Sigmoid colon (tissue), 7 donors: ENCODE data around the gene MAK. TPM values are rescaled to one million over a fixed set of nuclear protein-coding genes. Genes with fewer than 3 reads are reported as not detected.

Experiments
- DNase-seq: peaks from one replicate; pipeline ENCODE4 v3.0.0-alpha.2; 2019
- H3K27ac ChIP-seq, 4 donors: fragments of 200-600 bp; sonication (generic); one replicate each; pipeline ENCODE4 v1.5.1; 2016 to 2019; ENCODE audit warnings: mild to moderate bottlenecking in 1 of 4
- H3K27me3 ChIP-seq, 3 donors: fragments of 200-600 bp; sonication (generic); one replicate each; pipeline ENCODE4 v1.5.1; 2019; ENCODE audit warnings: mild to moderate bottlenecking in 1 of 3
- H3K36me3 ChIP-seq, 4 donors: fragments of 200-600 bp; sonication (generic); one replicate each; pipeline ENCODE4 v1.5.1; 2016 to 2019
- H3K4me1 ChIP-seq, 4 donors: fragments of 200-600 bp; sonication (generic); one replicate each; pipeline ENCODE4 v1.5.1; 2017 to 2019
- H3K4me3 ChIP-seq, 4 donors: fragments of 200-600 bp; sonication (generic); one replicate each; pipeline ENCODE4 v1.5.1; 2017 to 2019; ENCODE audit warnings: mild to moderate bottlenecking in 2 of 4, moderate library complexity in 1 of 4
- H3K9me3 ChIP-seq, 4 donors: fragments of 200-600 bp in 3 of 4; sonication (generic) in 3 of 4; one replicate each; pipeline versions ENCODE4 v1.5.1 to v1.6.1; 2013 to 2019
- EP300 ChIP-seq, 4 donors: sonication (generic); formaldehyde crosslinking; IDR thresholded peaks; one replicate each; pipeline ENCODE4 v1.6.1; 2017; ENCODE audit warnings: antibody characterized with exemption in 4 of 4
- POLR2A ChIP-seq, 2 donors: fragments of 450-650 bp; IDR thresholded peaks; one replicate each; pipeline ENCODE4 v1.6.1; 2016; ENCODE audit warnings: antibody characterized with exemption in 2 of 2, mild to moderate bottlenecking in 2 of 2, moderate library complexity in 2 of 2
- POLR2AphosphoS5 ChIP-seq, 4 donors: sonication (generic); formaldehyde crosslinking; IDR thresholded peaks; one replicate each; pipeline ENCODE4 v1.6.1; 2017; ENCODE audit warnings: antibody characterized with exemption in 4 of 4
- WGBS, 2 donors: extraction: QIAGEN DNeasy Blood & Tissue Kit; methylation state at CpG; one replicate each; pipeline ENCODE4 v1.1.7; 2013; 5-methylcytosine and 5-hydroxymethylcytosine counted together
- intact Hi-C: fragments of 100-400 bp; cut with DNase I; formaldehyde crosslinking; loops from one replicate; pipeline ENCODE4 v1.15.1; 2023
- polyA plus RNA-seq, 3 donors: library from polyadenylated mRNA; stranded (reverse); fragments of 200-250 nt; gene quantifications; one replicate each; pipeline ENCODE4 v1.2.3, GENCODE V29; 2013
- total RNA-seq, 4 donors: library from RNA; depleted of rRNA; stranded (reverse); fragments of >200 nt; gene quantifications; one replicate each; pipeline ENCODE4 v1.1.0, GENCODE V29; 2016
- TF ChIP-seq, protein P1 (sequence below), 4 experiments: fragments of 450-650 bp in 3 of 4; fragments of 200-600 bp in 1 of 4; IDR thresholded peaks; one replicate each; pipeline ENCODE4 v1.5.1; 2016 to 2019; ENCODE audit warnings: antibody characterized with exemption in 4 of 4, mild to moderate bottlenecking in 3 of 4, moderate library complexity in 2 of 4
- donor health status: healthy with polysubstance abuse.
- donor health status: Bipolar disorder and iron deficiency.
- donor health status: healthy.

MAK gene
- total and polyA plus RNA-seq, 7 donors = 0.03 to 0.36 TPM; not detected in 5

DNA sequence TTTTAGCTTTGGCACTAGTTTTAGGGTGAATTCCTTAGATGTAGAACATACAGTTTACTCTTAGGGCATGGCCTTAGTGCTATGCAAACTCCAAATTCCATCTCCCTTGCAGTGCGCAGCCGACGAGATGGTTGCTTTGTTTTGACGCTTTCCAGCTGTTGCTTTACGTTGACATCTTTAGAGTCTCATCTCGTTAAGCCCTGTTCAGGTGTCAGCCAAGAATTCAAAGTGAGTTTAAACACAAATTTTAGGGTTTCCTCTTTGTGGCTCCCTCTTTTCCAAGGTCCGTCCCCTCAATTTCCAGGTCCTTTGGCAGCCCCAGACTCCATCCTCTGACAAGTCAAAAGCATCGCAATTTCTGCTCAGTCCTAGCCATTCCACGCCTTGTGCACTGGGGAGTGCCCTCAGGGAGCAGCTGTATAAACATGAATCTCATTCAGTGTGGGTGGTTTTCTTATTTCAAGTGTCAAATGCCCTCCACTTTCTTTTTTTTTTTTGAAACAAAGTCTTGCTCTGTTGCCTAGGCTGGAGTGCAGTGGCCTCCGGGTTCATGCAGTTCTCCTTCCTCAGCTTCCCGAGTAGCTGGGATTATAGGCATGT, 14.1 kb upstream of the MAK start:
- H3K36me3 ChIP-seq = no peaks in the 10 kb centered on the region
- intact Hi-C loops = no loop called here
- H3K4me1 ChIP-seq = no peaks in the 10 kb centered on the region
- H3K27ac ChIP-seq = no peak overlapping the region
- DNase-seq = no peak
- H3K4me3 ChIP-seq = no peak overlapping the region
- TF ChIP-seq EP300 (IDR thresholded peaks at IDR 0.05) = no peak
- TF ChIP-seq, protein P1, sequence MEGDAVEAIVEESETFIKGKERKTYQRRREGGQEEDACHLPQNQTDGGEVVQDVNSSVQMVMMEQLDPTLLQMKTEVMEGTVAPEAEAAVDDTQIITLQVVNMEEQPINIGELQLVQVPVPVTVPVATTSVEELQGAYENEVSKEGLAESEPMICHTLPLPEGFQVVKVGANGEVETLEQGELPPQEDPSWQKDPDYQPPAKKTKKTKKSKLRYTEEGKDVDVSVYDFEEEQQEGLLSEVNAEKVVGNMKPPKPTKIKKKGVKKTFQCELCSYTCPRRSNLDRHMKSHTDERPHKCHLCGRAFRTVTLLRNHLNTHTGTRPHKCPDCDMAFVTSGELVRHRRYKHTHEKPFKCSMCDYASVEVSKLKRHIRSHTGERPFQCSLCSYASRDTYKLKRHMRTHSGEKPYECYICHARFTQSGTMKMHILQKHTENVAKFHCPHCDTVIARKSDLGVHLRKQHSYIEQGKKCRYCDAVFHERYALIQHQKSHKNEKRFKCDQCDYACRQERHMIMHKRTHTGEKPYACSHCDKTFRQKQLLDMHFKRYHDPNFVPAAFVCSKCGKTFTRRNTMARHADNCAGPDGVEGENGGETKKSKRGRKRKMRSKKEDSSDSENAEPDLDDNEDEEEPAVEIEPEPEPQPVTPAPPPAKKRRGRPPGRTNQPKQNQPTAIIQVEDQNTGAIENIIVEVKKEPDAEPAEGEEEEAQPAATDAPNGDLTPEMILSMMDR (IDR thresholded peaks at IDR 0.05) = no peak
- no peak for TF ChIP-seq POLR2A (IDR thresholded peaks at IDR 0.05)
- no peak for TF ChIP-seq POLR2AphosphoS5 (IDR thresholded peaks at IDR 0.05)
- H3K9me3 ChIP-seq = peaks cover 0 to 7% (median 2%) of the 10 kb centered on the region in 4 donors
- WGBS, 2 donors = 73 to 77% methylated on average over 11 of the region's 11 CpGs
- H3K27me3 ChIP-seq = no peaks in the 10 kb centered on the region

DNA sequence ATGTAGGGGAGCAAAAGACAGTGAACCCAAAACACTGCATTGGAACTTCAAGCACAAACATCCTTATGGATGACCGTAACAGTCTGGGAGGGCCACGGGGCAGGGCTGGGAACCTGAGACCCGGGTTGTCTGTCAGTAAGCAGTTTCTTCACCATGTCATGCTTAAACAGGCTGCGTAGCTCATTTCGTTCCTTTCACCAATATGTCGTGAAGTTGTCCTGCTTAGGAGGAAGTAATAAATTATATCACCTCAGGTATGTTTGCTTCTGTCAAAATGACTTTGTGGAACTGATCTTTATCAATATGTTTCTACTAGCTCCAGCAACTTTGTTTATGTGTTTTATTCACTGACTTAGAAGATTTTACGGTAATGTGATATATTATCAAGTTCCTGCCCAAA, 12.4 kb upstream of the MAK start:
- H3K4me3 ChIP-seq = no peak overlapping the region
- intact Hi-C loops = no loop called here
- H3K9me3 ChIP-seq = peaks cover 0 to 7% (median 2%) of the 10 kb centered on the region in 4 donors
- WGBS, 2 donors = 29 to 46% methylated on average over 7 of the region's 7 CpGs
- H3K4me1 ChIP-seq = no peaks in the 10 kb centered on the region
- H3K27me3 ChIP-seq = no peaks in the 10 kb centered on the region
- TF ChIP-seq EP300 (IDR thresholded peaks at IDR 0.05) (no peak), POLR2AphosphoS5 (IDR thresholded peaks at IDR 0.05) (no peak), POLR2A (IDR thresholded peaks at IDR 0.05) (no peak)
- TF ChIP-seq, protein P1 (IDR thresholded peaks at IDR 0.05) = no peak
- DNase-seq = no peak
- H3K36me3 ChIP-seq = no peaks in the 10 kb centered on the region
- no peak overlapping the region for H3K27ac ChIP-seq

DNA sequence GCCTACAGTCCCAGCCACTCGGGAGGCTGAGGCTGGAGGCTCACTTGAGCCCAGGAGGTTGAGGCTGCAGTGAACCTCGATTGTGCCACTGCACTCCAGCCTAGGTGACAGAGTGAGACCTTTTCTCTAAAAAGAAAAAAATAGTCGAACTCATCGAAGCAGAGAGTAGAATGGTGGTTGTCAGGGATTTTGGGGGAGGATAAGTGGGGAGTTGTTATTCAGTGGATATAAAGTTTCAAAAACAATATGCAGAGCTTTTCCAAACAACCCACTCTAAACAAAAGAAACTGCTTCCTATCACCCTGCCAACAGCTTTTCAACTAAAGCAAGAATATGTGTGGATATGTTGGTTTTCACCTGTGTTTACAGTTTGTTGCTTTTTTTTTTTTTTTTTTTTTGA, 11.6 kb upstream of the MAK start:
- intact Hi-C loops = no loop called here
- WGBS, 2 donors = 87 to 94% methylated on average over 4 of the region's 4 CpGs

DNA sequence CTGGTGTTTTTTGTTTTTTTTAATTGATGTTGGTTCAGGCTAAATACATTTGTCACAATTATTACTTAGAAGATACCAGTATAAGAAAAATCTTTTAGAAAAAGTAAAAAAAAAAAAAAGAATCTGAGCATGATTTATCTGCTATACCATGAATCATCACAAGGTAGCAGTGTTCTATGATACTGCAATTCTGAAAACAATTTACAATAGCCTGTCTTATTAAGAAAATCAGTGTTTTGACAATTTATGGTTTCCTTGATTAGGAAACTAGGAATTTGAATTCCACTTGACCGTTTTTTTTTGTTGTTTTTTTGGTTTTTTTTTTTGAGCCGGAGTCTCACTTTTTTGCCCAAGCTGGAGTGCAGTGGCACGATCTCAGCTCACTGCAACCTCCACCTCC, 9.3 kb upstream of the MAK start:
- intact Hi-C loops = no loop called here
- no peaks in the 10 kb centered on the region for H3K4me1 ChIP-seq
- no peaks in the 10 kb centered on the region for H3K27me3 ChIP-seq
- 72 to 82% methylated on average over 3 of the region's 3 CpGs for WGBS, 2 donors
- no peak for DNase-seq
- H3K9me3 ChIP-seq = peaks cover 0 to 6% (median 0%) of the 10 kb centered on the region in 4 donors
- no peak overlapping the region for H3K27ac ChIP-seq
- TF ChIP-seq POLR2A (IDR thresholded peaks at IDR 0.05) = no peak
- no peak for TF ChIP-seq EP300 (IDR thresholded peaks at IDR 0.05)
- TF ChIP-seq POLR2AphosphoS5 (IDR thresholded peaks at IDR 0.05) = no peak
- TF ChIP-seq, protein P1 (IDR thresholded peaks at IDR 0.05) = no peak
- no peaks in the 10 kb centered on the region for H3K36me3 ChIP-seq
- H3K4me3 ChIP-seq = no peak overlapping the region

More for the DNA sequence above, 11.6 kb upstream of the MAK start:
- H3K27me3 ChIP-seq = no peaks in the 10 kb centered on the region
- DNase-seq = no peak
- TF ChIP-seq POLR2AphosphoS5 (IDR thresholded peaks at IDR 0.05) (no peak), EP300 (IDR thresholded peaks at IDR 0.05) (no peak), POLR2A (IDR thresholded peaks at IDR 0.05) (no peak)
- TF ChIP-seq, protein P1 (IDR thresholded peaks at IDR 0.05) = no peak
- no peak overlapping the region for H3K27ac ChIP-seq
- H3K9me3 ChIP-seq = peaks cover 0 to 7% (median 2%) of the 10 kb centered on the region in 4 donors
- H3K4me1 ChIP-seq = no peaks in the 10 kb centered on the region
- no peaks in the 10 kb centered on the region for H3K36me3 ChIP-seq
- no peak overlapping the region for H3K4me3 ChIP-seq

DNA sequence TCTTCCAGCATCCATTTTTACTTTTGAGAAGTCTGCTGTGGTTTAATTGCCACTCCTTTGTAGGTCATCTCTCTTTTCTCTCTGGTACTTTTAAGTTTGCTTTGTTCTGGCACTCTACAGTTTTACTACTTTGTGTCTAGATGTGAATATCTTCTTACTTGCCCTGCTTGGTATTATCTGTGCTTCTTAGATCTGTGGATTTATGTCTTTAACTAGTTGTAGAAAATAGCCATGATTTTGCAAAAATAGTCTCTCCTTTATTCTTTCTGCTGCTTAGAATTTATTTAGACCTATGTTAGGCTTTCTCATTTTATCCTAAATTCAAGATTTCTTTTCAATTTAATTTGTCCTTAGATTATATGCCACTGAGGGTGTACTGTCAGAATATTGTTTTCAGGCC, 5.2 kb upstream of the MAK start:
- intact Hi-C loops = no loop called here
- TF ChIP-seq POLR2AphosphoS5 (IDR thresholded peaks at IDR 0.05) (no peak), POLR2A (IDR thresholded peaks at IDR 0.05) (no peak), EP300 (IDR thresholded peaks at IDR 0.05) (no peak)
- TF ChIP-seq, protein P1 (IDR thresholded peaks at IDR 0.05) = no peak

More for the DNA sequence above, 5.2 kb upstream of the MAK start:
- Histone ChIP-seq H3K4me3 (no peak overlapping the region), H3K4me1 (peaks cover 0 to 4% (median 2%) of the 10 kb centered on the region in 4 donors), H3K36me3 (no peaks in the 10 kb centered on the region), H3K27me3 (peaks cover 0 to 1% (median 0%) of the 10 kb centered on the region in 3 donors), H3K27ac (no peak overlapping the region), H3K9me3 (peaks cover 0 to 6% (median 0%) of the 10 kb centered on the region in 4 donors)
- DNase-seq = no peak
